Measurements from ENCODE around the gene SNX14. TPM values are rescaled to one million over a fixed set of nuclear protein-coding genes. Genes with fewer than 3 reads are reported as not detected.

The SNX14 gene
- total and polyA plus RNA-seq, 10 of the 15 experiments (the other 5 are each of a cell fraction or from before 2014, with no cell fraction given): 34.2 to 122 (median 51.0) TPM

- POLR2A ChIA-PET: no interaction called here
- no TSS peak for BruUV-seq (replicated peaks)
- TF ChIP-seq BCL3 (IDR thresholded peaks at IDR 0.05; ENCODE audit: borderline replicate concordance, insufficient read depth, low read depth, low read length, poor library complexity, severe bottlenecking) (no peak), YBX1 (IDR thresholded peaks at IDR 0.05) (no peak), ZNF687 (IDR thresholded peaks at IDR 0.05) (no peak), ZNF217 (IDR thresholded peaks at IDR 0.05) (no peak), USF2 (IDR thresholded peaks at IDR 0.05; ENCODE audit: borderline replicate concordance, low read depth, low read length) (no peak), TBL1XR1 (IDR thresholded peaks at IDR 0.05; ENCODE audit: low read depth, low read length) (no peak), JUND (IDR thresholded peaks at IDR 0.05; ENCODE audit: low read depth, low read length) (no peak), ZBTB40 (IDR thresholded peaks at IDR 0.05; ENCODE audit: borderline replicate concordance) (no peak)
Measured at GRCh38 chr6:85556992-85557668, 36.5 kb downstream of the SNX14 start.

More at GRCh38 chr6:85556992-85557668, 36.5 kb downstream of the SNX14 start:
- no peaks in the 10 kb centered on the region for H3K4me1 ChIP-seq (ENCODE audit: control insufficient read depth, insufficient read depth, low read length)
- ChIA-PET CTCF (interaction anchor here (1.0 kb wide), 1 partner anchor 20 kb away, joined by 3 read pairs; no protein-coding TSS in a partner anchor), SMC1A (ENCODE audit: uncharacterized antibody, unreplicated experiment) (interaction anchor here (0.7 to 0.8 kb wide), 2 partner anchors 11 kb away, joined by 3 read pairs; no protein-coding TSS in a partner anchor), RAD21 (ENCODE audit: unreplicated experiment) (no interaction called here)
- FAIRE-seq (no peak), DNase-seq (ENCODE audit: low read depth, low spot score) (no peak), ATAC-seq (no peak)
- H3K4me2 ChIP-seq (ENCODE audit: control insufficient read depth, insufficient read depth): no peak overlapping the region
- H3K9ac ChIP-seq (ENCODE audit: control insufficient read depth, insufficient read depth, low read length): no peak overlapping the region
- H3K27me3 ChIP-seq (replicated peaks in 1 of 2; ENCODE audit: control insufficient read depth in 2 of 2, insufficient read depth in 2 of 2, low read length in 1 of 2): no peaks in the 10 kb centered on the region
- H3K79me2 ChIP-seq (ENCODE audit: control insufficient read depth, insufficient read depth, low read length): no peaks in the 10 kb centered on the region
- no peaks in the 10 kb centered on the region for H4K20me1 ChIP-seq (ENCODE audit: control insufficient read depth, insufficient read depth)
- intact Hi-C loops (cut with micrococcal nuclease; ENCODE audit: unreplicated experiment) (no loop called here), in situ Hi-C loops (cut with MboI) (no loop called here)
- peaks cover 0 to 3% of the 10 kb centered on the region in 2 experiments; a peak in 2 of 4 replicates for H3K36me3 ChIP-seq (ENCODE audit: control insufficient read depth in 2 of 2, insufficient read depth in 2 of 2, low read length in 1 of 2)
- 94% methylated on average over 3 of the region's 3 CpGs for WGBS (ENCODE audit: insufficient coverage, insufficient replicate concordance, low lambda C conversion rate, missing lambda C conversion rate)
- no peak overlapping the region for H3K27ac ChIP-seq (ENCODE audit: control insufficient read depth, insufficient read depth)
- no peak overlapping the region for H2AFZ ChIP-seq (ENCODE audit: control insufficient read depth, low read depth, low read length)
- peaks cover 4% of the 10 kb centered on the region; the same call in 1 of the 3 replicates for H3K9me3 ChIP-seq (replicated peaks; ENCODE audit: control insufficient read depth, insufficient read depth, low read length)
- no peak overlapping the region for H3K4me3 ChIP-seq
